Lower lobe of right lung (tissue), 2 donors: ENCODE results near the gene XRCC6. TPM values are rescaled to one million over a fixed set of nuclear protein-coding genes. Genes with fewer than 3 reads are reported as not detected.
"Not testable (repeated sequence)": the region's sequence is repeated elsewhere in the genome, so short reads cannot be mapped to it uniquely, and the experiment has no call there.

Source experiments
- ATAC-seq, 2 donors: fragments of 200-7000 bp; cut with Tn5 transposase; one replicate each; pipeline ENCODE4 v1.9.1; 2020 to 2022; ENCODE audit warnings: mild to moderate bottlenecking in 2 of 2, moderate library complexity in 2 of 2
- DNase-seq: peaks from one replicate; pipeline ENCODE4 v3.0.0-alpha.2; 2020
- H3K27ac ChIP-seq: fragments of 200-600 bp; one replicate; pipeline ENCODE4 v1.8.0; 2022
- H3K27me3 ChIP-seq: fragments of 200-600 bp; one replicate; pipeline ENCODE4 v1.8.0; 2022; ENCODE audit warnings: low read depth
- H3K36me3 ChIP-seq: fragments of 200-600 bp; one replicate; pipeline ENCODE4 v1.8.0; 2022; ENCODE audit warnings: mild to moderate bottlenecking
- H3K4me1 ChIP-seq: fragments of 200-600 bp; one replicate; pipeline ENCODE4 v1.8.0; 2022
- H3K4me3 ChIP-seq: fragments of 200-600 bp; one replicate; pipeline ENCODE4 v1.8.0; 2022; ENCODE audit warnings: mild to moderate bottlenecking
- H3K9me3 ChIP-seq: fragments of 200-600 bp; one replicate; pipeline ENCODE4 v1.8.0; 2022
- intact Hi-C: fragments of 100-400 bp; cut with DNase I; formaldehyde crosslinking; loops from one replicate; pipeline ENCODE4 v1.11.0; 2022
- total RNA-seq: library from RNA; stranded (reverse); fragmentation: NEBNext Ultra II Directional; extraction: Animal tissue kit (Norgen Biotek cat#: 25700); gene quantifications from one replicate; pipeline ENCODE4 v1.2.1, GENCODE V29; 2021
- TF ChIP-seq, protein P1 (sequence below): fragments of 200-600 bp; IDR thresholded peaks from one replicate; pipeline ENCODE4 v1.8.0; 2022; ENCODE audit warnings: antibody characterized with exemption, mild to moderate bottlenecking
- donor health status: DM: no; HTN: yes; CAD: no; lungs with severe emphysema.

Gene XRCC6
- total RNA-seq, 1 donor from 2014 or later, result 162 TPM

DNA sequence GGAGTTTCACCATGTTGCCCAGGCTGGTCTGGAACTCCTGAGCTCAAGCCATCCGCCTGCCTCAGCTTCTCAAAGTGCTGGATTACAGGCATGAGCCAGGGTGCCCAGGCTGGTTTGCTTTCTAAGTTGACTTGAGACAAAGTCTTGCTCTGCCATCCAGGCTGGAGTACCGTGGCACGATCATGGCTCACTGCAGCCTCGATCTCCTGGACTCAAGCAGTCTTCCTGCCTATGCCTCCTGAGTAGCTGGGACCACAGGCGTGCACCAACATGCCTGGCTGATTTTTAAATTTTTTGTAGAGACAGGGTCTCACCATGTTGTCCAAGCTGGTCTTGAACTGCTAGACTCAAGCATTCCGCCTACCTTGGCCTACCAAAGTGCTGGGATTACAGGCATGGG, 36.6 kb downstream of the XRCC6 start:
- no peak for DNase-seq
- no peak overlapping the region for H3K4me3 ChIP-seq

DNA sequence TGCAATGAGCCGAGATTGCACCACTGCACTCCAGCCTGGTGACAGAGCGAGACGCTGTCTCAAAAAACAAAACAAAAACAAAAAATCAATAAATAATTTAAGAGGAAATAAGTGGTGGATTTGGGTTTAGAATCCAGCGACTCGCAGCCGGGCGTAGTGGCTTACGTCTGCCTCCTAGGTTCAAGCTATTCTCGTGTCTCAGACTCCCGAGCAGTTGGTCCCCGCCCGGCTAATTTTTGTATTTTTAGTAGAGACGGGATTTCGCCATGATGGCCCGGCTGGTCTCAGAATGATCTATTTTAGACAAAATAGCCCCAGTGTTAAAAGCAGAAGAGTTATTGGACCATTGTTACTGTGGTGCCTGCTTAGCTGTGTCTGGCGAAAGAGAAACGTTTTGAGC, 37.8 kb downstream of the XRCC6 start:
- no peak for ATAC-seq
- TF ChIP-seq, protein P1, sequence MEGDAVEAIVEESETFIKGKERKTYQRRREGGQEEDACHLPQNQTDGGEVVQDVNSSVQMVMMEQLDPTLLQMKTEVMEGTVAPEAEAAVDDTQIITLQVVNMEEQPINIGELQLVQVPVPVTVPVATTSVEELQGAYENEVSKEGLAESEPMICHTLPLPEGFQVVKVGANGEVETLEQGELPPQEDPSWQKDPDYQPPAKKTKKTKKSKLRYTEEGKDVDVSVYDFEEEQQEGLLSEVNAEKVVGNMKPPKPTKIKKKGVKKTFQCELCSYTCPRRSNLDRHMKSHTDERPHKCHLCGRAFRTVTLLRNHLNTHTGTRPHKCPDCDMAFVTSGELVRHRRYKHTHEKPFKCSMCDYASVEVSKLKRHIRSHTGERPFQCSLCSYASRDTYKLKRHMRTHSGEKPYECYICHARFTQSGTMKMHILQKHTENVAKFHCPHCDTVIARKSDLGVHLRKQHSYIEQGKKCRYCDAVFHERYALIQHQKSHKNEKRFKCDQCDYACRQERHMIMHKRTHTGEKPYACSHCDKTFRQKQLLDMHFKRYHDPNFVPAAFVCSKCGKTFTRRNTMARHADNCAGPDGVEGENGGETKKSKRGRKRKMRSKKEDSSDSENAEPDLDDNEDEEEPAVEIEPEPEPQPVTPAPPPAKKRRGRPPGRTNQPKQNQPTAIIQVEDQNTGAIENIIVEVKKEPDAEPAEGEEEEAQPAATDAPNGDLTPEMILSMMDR, result no peak
- H3K4me3 ChIP-seq, result no peak overlapping the region
- H3K27ac ChIP-seq, result no peak overlapping the region
- no peaks in the 10 kb centered on the region for H3K9me3 ChIP-seq
- intact Hi-C loops, result no loop called here
- no peak for DNase-seq
- peaks cover 100% of the 10 kb centered on the region for H3K36me3 ChIP-seq
- no peaks in the 10 kb centered on the region for H3K27me3 ChIP-seq
- no peaks in the 10 kb centered on the region for H3K4me1 ChIP-seq

More for the DNA sequence above, 36.6 kb downstream of the XRCC6 start:
- Histone ChIP-seq H3K27me3 (no peaks in the 10 kb centered on the region), H3K4me1 (no peaks in the 10 kb centered on the region), H3K27ac (no peak overlapping the region), H3K9me3 (no peaks in the 10 kb centered on the region), H3K36me3 (peaks cover 100% of the 10 kb centered on the region)
- ATAC-seq, result no peak
- TF ChIP-seq, protein P1, result no peak
- intact Hi-C loops, result no loop called here

DNA sequence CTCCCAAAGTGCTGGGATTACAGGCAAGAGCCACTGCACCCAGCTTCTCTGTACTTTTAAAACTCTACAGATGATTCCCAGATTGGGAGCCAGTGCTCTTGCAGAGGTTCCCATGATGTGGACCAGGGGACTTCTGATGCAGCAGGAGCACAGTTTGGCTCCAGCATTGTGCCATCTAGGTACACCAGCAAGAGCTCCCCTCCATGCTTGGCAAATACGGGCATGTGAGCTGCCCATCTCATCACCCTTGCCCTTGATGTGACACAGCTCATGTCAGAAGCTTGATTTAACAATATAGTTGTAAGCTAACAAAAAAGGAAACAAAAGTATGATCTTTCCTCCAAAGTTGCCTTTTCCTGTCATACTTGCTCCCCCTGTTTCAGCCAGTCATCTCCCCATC, 38.8 kb downstream of the XRCC6 start:
- DNase-seq (no peak), ATAC-seq (no peak)
- no peaks in the 10 kb centered on the region for H3K9me3 ChIP-seq
- H3K27me3 ChIP-seq, result no peaks in the 10 kb centered on the region
- TF ChIP-seq, protein P1, result no peak
- no peaks in the 10 kb centered on the region for H3K4me1 ChIP-seq
- intact Hi-C loops, result no loop called here
- no peak overlapping the region for H3K4me3 ChIP-seq
- no peak overlapping the region for H3K27ac ChIP-seq
- peaks cover 100% of the 10 kb centered on the region for H3K36me3 ChIP-seq

DNA sequence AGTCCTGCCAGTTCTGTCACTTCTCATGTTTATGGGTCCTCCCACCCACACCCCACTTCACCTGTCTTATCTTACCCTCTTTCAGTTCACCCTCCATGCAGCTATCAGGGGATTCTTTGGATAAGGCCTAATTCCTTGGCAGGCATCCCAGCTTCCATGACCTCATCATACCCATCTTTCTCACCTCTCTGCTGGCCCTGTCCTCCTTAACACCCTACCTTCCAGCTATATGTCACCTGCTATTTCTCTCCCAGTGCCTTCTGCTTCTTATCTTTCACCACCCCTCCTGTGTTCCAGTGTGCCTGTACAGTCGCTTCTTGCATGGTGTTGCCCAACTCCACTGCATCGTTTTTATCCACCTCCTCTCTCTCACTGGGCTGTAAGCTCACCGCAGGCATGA, 39.3 kb downstream of the XRCC6 start:
- TF ChIP-seq, protein P1, result no peak
- intact Hi-C loops, result no loop called here
- Histone ChIP-seq H3K36me3 (peaks cover 100% of the 10 kb centered on the region), H3K27me3 (no peaks in the 10 kb centered on the region), H3K9me3 (no peaks in the 10 kb centered on the region), H3K4me3 (no peak overlapping the region), H3K4me1 (no peaks in the 10 kb centered on the region), H3K27ac (no peak overlapping the region)
- ATAC-seq (no peak), DNase-seq (no peak)

DNA sequence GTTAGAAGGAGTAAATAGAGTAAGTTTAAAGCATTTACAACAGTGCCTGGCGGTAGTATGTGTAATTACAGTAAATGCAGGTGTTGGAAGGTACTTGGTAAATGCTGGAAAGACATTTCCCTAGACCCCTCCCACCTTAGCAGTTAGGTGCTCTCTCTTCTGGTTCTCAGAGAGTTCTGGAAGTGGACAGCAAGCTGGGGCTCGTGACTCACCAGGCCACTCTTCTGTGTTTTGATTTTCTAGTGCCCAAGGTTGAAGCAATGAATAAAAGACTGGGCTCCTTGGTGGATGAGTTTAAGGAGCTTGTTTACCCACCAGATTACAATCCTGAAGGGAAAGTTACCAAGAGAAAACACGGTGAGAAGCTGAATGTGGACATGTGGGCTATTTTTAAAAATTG, 40.0 kb downstream of the XRCC6 start:
- Histone ChIP-seq H3K4me1 (no peaks in the 10 kb centered on the region), H3K27ac (no peak overlapping the region), H3K27me3 (no peaks in the 10 kb centered on the region), H3K36me3 (peaks cover 95% of the 10 kb centered on the region), H3K9me3 (no peaks in the 10 kb centered on the region), H3K4me3 (no peak overlapping the region)
- intact Hi-C loops, result no loop called here
- no peak for DNase-seq
- no peak for ATAC-seq
- TF ChIP-seq, protein P1, result no peak

DNA sequence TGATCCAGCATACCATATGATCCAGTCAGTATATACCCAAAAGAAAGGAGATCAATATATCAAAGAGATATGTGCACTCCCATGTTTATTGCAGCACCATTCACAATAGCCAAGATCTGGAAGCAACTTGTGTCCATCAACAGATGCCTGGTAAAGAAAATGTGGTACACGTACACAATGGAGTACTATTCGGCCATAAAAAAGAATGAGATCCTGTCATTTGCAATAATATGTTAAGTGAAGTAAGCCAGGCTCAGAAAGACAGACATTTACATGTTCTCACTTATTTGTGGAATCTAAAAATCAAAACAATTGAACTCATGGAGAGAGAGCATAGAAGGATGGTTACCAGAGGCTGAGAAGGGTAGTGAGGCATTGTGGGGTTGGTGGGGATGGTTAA, 40.6 kb downstream of the XRCC6 start:
- no peak for ATAC-seq
- no peaks in the 10 kb centered on the region for H3K27me3 ChIP-seq
- intact Hi-C loops, result no loop called here
- H3K4me1 ChIP-seq, result peaks cover 5% of the 10 kb centered on the region
- H3K9me3 ChIP-seq, result no peaks in the 10 kb centered on the region
- no peak overlapping the region for H3K4me3 ChIP-seq
- TF ChIP-seq, protein P1, result no peak
- peaks cover 89% of the 10 kb centered on the region for H3K36me3 ChIP-seq
- no peak overlapping the region for H3K27ac ChIP-seq
- no peak for DNase-seq

DNA sequence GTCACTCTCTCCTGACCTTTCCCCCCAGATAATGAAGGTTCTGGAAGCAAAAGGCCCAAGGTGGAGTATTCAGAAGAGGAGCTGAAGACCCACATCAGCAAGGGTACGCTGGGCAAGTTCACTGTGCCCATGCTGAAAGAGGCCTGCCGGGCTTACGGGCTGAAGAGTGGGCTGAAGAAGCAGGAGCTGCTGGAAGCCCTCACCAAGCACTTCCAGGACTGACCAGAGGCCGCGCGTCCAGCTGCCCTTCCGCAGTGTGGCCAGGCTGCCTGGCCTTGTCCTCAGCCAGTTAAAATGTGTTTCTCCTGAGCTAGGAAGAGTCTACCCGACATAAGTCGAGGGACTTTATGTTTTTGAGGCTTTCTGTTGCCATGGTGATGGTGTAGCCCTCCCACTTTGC, 42.5 kb downstream of the XRCC6 start:
- H3K4me3 ChIP-seq, intact Hi-C loops, DNase-seq, H3K27ac ChIP-seq, H3K27me3 ChIP-seq, ATAC-seq, H3K9me3 ChIP-seq: not testable (repeated sequence)
- peaks cover 70% of the 10 kb centered on the region for H3K36me3 ChIP-seq
- peaks cover 17% of the 10 kb centered on the region for H3K4me1 ChIP-seq
